Endothelial cell of umbilical vein (primary cell): ENCODE measurements around the gene TENM4. TPM values are rescaled to one million over a fixed set of nuclear protein-coding genes. Genes with fewer than 3 reads are reported as not detected.

Experiments used
- BruUV-seq: library from RNA; stranded (reverse); fragments of 400-500 nt; replicated peaks from 2 replicates; lab custom pipeline; 2021; lab: Mats Ljungman, UMichigan
- CTCF ChIA-PET: fragments of 300-600, 350-600 bp; sonication (Branson Sonifier 250); formaldehyde crosslinking; loops from one replicate; lab custom pipeline; 2021; ENCODE audit warnings: antibody characterized with exemption, inconsistent platforms; lab: Charles Lee
- POLR2A ChIA-PET: fragments of 300-600, 350-600 bp; sonication (Branson Sonifier 250); formaldehyde crosslinking; loops from one replicate; lab custom pipeline; 2021; ENCODE audit warnings: antibody characterized with exemption, inconsistent platforms; lab: Charles Lee
- DNase-seq: peaks from one replicate; pipeline ENCODE4 v3.0.0-alpha.2; 2011; ENCODE audit warnings: low read depth, low spot score
- FAIRE-seq: peaks from 2 replicates; lab custom pipeline; 2011; peaks lifted over from hg19 to GRCh38; lab: Jason Lieb, UNC
- H2AFZ ChIP-seq: 2 replicates; pipeline ENCODE4 v1.6.0; 2012; ENCODE audit warnings: low read depth, low read length, control low read depth, inconsistent platforms
- H3K27ac ChIP-seq: 2 replicates; pipeline ENCODE4 v1.5.1; 2011; ENCODE audit warnings: low read depth, mild to moderate bottlenecking, control low read depth, low read length, moderate library complexity; ENCODE audit not compliant: insufficient read depth
- H3K27me3 ChIP-seq, 2 experiments: 2 replicates each; pipeline versions ENCODE4 v1.6.0 to v1.6.1; 2011; ENCODE audit warnings: low read length in 2 of 2, mixed read lengths in 1 of 2; ENCODE audit not compliant: control insufficient read depth in 2 of 2, insufficient read depth in 2 of 2
- H3K36me3 ChIP-seq, 2 experiments: 2 replicates in 1 of 2; 3 replicates in 1 of 2; pipeline ENCODE4 v1.5.1; 2011; ENCODE audit warnings: low read length in 2 of 2, mild to moderate bottlenecking in 1 of 2, moderate library complexity in 1 of 2; ENCODE audit not compliant: control insufficient read depth in 2 of 2, insufficient read depth in 2 of 2; ENCODE audit errors: extremely low read depth in 1 of 2
- H3K4me1 ChIP-seq: 3 replicates; pipeline ENCODE4 v1.5.1; 2011; ENCODE audit warnings: mild to moderate bottlenecking, low read length; ENCODE audit not compliant: control insufficient read depth, insufficient read depth; ENCODE audit errors: extremely low read depth
- H3K4me2 ChIP-seq: 2 replicates; pipeline ENCODE4 v1.6.1; 2011; ENCODE audit warnings: low read length, control low read depth, mixed read lengths; ENCODE audit not compliant: insufficient read depth
- H3K4me3 ChIP-seq, 3 experiments: fragments of 200-600 bp in 1 of 3; sonication (generic), shearing (Covaris generic) in 1 of 3; replicated peaks in 1 of 3; 2 replicates each; pipeline ENCODE4 v1.5.1; 2011 to 2016; ENCODE audit warnings: control low read depth in 3 of 3, low read length in 3 of 3, mild to moderate bottlenecking in 2 of 3, inconsistent platforms in 1 of 3, low read depth in 1 of 3, moderate library complexity in 1 of 3; ENCODE audit not compliant: insufficient read depth in 1 of 3
- H3K79me2 ChIP-seq: 2 replicates; pipeline ENCODE4 v1.6.0; 2012; ENCODE audit warnings: low read length, inconsistent platforms; ENCODE audit not compliant: control insufficient read depth, insufficient read depth
- H3K9ac ChIP-seq: replicated peaks from 2 replicates; pipeline ENCODE3; 2011; ENCODE audit warnings: low read length, control low read depth; ENCODE audit not compliant: insufficient read depth; ENCODE audit errors: extremely low read depth
- H3K9me1 ChIP-seq: replicated peaks from 3 replicates; pipeline ENCODE4 v1.6.0; 2011; ENCODE audit warnings: mild to moderate bottlenecking, low read length; ENCODE audit not compliant: control insufficient read depth, insufficient read depth; ENCODE audit errors: extremely low read depth
- H3K9me3 ChIP-seq: replicated peaks from 2 replicates; pipeline ENCODE4 v1.5.1; 2012; ENCODE audit warnings: low read length, inconsistent platforms; ENCODE audit not compliant: control insufficient read depth, insufficient read depth
- H4K20me1 ChIP-seq: replicated peaks from 2 replicates; pipeline ENCODE3; 2011; ENCODE audit warnings: mild to moderate bottlenecking, low read length; ENCODE audit not compliant: control insufficient read depth, insufficient read depth; ENCODE audit errors: extremely low read depth
- CTCF ChIP-seq, 2 donors: IDR thresholded peaks; 1 replicate in 1 of 2; 2 replicates in 1 of 2; pipeline ENCODE4 v1.5.1; 2011; ENCODE audit warnings: low read length in 2 of 2, mild to moderate bottlenecking in 2 of 2, moderate library complexity in 2 of 2, control low read depth in 1 of 2, inconsistent platforms in 1 of 2, low read depth in 1 of 2; ENCODE audit not compliant: insufficient read depth in 1 of 2; ENCODE audit errors: extremely low read depth in 1 of 2
- EZH2 ChIP-seq: IDR thresholded peaks from 2 replicates; pipeline ENCODE4 v1.6.1; 2012; ENCODE audit warnings: borderline replicate concordance, low read depth, mild to moderate bottlenecking, moderate library complexity, low read length, inconsistent platforms; ENCODE audit not compliant: severe bottlenecking
- FOS ChIP-seq: IDR thresholded peaks from 2 replicates; pipeline ENCODE4 v1.6.1; 2011; ENCODE audit warnings: mild to moderate bottlenecking, low read length, moderate library complexity, borderline replicate concordance; ENCODE audit not compliant: insufficient read depth
- GATA2 ChIP-seq: IDR thresholded peaks from 2 replicates; pipeline ENCODE4 v1.7.0; 2011; ENCODE audit warnings: low read depth, mild to moderate bottlenecking, moderate library complexity, mixed read lengths, low read length; ENCODE audit not compliant: insufficient read length, insufficient read depth
- JUN ChIP-seq: IDR thresholded peaks from 2 replicates; pipeline ENCODE4 v1.6.1; 2011; ENCODE audit warnings: borderline replicate concordance, low read depth; ENCODE audit not compliant: insufficient read length, insufficient read depth
- MAX ChIP-seq: IDR thresholded peaks from 2 replicates; pipeline ENCODE4 v1.6.1; 2011; ENCODE audit not compliant: insufficient read depth, insufficient read length
- MYC ChIP-seq: IDR thresholded peaks from one replicate; pipeline ENCODE4 v1.6.1; 2011; ENCODE audit warnings: mild to moderate bottlenecking, low read depth, low read length
- POLR2A ChIP-seq: IDR thresholded peaks from 2 replicates; pipeline ENCODE4 v1.6.1; 2012; ENCODE audit warnings: low read depth, mild to moderate bottlenecking, control low read depth, low read length
- POLR2AphosphoS5 ChIP-seq: IDR thresholded peaks from 2 replicates; pipeline ENCODE4 v1.6.1; 2012; ENCODE audit warnings: low read depth, mild to moderate bottlenecking, control low read depth, low read length, moderate library complexity; ENCODE audit not compliant: insufficient read depth
- dilution Hi-C: fragments of 300-500 bp; cut with MboI; formaldehyde crosslinking; loops from one replicate; pipeline ENCODE4 v1.15.0; 2019; ENCODE audit warnings: low sequenced_read_pairs; ENCODE audit not compliant: extremely low pct_ligation_motif_present
- intact Hi-C: fragments of 100-400 bp; cut with micrococcal nuclease; formaldehyde crosslinking; loops from one replicate; pipeline ENCODE4 v1.10.0; 2022
- polyA plus RNA-seq, 4 experiments: library from polyadenylated mRNA; depleted of rRNA in 3 of 4; stranded (reverse) in 3 of 4; unstranded in 1 of 4; fragments of >200 nt; gene quantifications; 2 replicates each; pipeline versions ENCODE4 v1.2.1 to v1.2.3, GENCODE V29; 2011 to 2012; ENCODE audit warnings: missing spikeins in 1 of 4
- total RNA-seq: library from RNA; stranded (reverse); gene quantifications from 2 replicates; pipeline ENCODE4 v1.2.3, GENCODE V29; 2021

The TENM4 gene
- total and polyA plus RNA-seq, 2 donors (not counting 3 experiments of a cell fraction or from before 2014, with no cell fraction given) = 0.06 to 0.27 TPM

GRCh38 chr11:79046366-79046765 lies 394.5 kb downstream of the TENM4 start:
- no peaks in the 10 kb centered on the region for H3K4me1 ChIP-seq
- no peak for FAIRE-seq
- CTCF ChIA-PET = no interaction called here

More at GRCh38 chr11:79046366-79046765, 394.5 kb downstream of the TENM4 start:
- H3K9me3 ChIP-seq = no peaks in the 10 kb centered on the region
- DNase-seq = no peak
- dilution Hi-C loops = no loop called here
- H3K9me1 ChIP-seq = no peaks in the 10 kb centered on the region
- peaks cover 3 to 9% of the 10 kb centered on the region in 2 experiments for H3K27me3 ChIP-seq
- H2AFZ ChIP-seq = no peak overlapping the region
- TF ChIP-seq MYC (no peak), FOS (no peak), EZH2 (no peak), GATA2 (no peak), MAX (no peak), CTCF (IDR thresholded peaks at IDR 0.05; ENCODE audit: extremely low read depth in 1 of 2, insufficient read depth in 1 of 2, low read depth in 1 of 2, low read length in 2 of 2) (no peak), POLR2AphosphoS5 (no peak), POLR2A (no peak), JUN (no peak)
- no peaks in the 10 kb centered on the region for H3K79me2 ChIP-seq
- no peaks in the 10 kb centered on the region for H4K20me1 ChIP-seq
- POLR2A ChIA-PET = no interaction called here
- no TSS peak for BruUV-seq
- intact Hi-C loops = no loop called here
- no peak overlapping the region for H3K4me2 ChIP-seq
- H3K4me3 ChIP-seq = no peak overlapping the region
- no peak overlapping the region for H3K9ac ChIP-seq
- H3K27ac ChIP-seq = no peak overlapping the region
- H3K36me3 ChIP-seq = no peaks in the 10 kb centered on the region
